ENCODE results near the gene LONRF2.

The LONRF2 gene

GRCh38 chr2:100274566-100275199 is 47.6 kb downstream of the LONRF2 start:
- Histone ChIP-seq H3K9me3 (ENCODE audit: insufficient read depth, low read depth, low read length) (no peaks in the 10 kb centered on the region), H3K9me2 (replicated peaks; ENCODE audit: low read depth, low read length) (no peaks in the 10 kb centered on the region), H3K4me3 (ENCODE audit: low read length, poor library complexity, severe bottlenecking) (no peak overlapping the region), H3F3A (ENCODE audit: low read depth) (no peaks in the 10 kb centered on the region), H4K20me1 (ENCODE audit: insufficient read depth, low read length, poor library complexity, severe bottlenecking) (no peaks in the 10 kb centered on the region), H3K36me3 (ENCODE audit: insufficient read depth, low read length) (no peaks in the 10 kb centered on the region), H3K4me1 (ENCODE audit: insufficient read depth, low read length, poor library complexity, severe bottlenecking) (peaks cover 10% of the 10 kb centered on the region), H2AFZ (ENCODE audit: low read length) (no peak overlapping the region), H3K9ac (ENCODE audit: low read depth, low read length, poor library complexity, severe bottlenecking) (no peak overlapping the region), H3K4me2 (ENCODE audit: low read depth, low read length, poor library complexity, severe bottlenecking) (no peak overlapping the region), H3K27me3 (ENCODE audit: insufficient read depth, low read length, poor library complexity, severe bottlenecking) (no peaks in the 10 kb centered on the region), H3K79me2 (ENCODE audit: insufficient read depth, low read length) (no peaks in the 10 kb centered on the region)
- no peak for TF ChIP-seq EZH2phosphoT487 (IDR thresholded peaks at IDR 0.05; ENCODE audit: borderline replicate concordance)
- TF ChIP-seq, protein P1, sequence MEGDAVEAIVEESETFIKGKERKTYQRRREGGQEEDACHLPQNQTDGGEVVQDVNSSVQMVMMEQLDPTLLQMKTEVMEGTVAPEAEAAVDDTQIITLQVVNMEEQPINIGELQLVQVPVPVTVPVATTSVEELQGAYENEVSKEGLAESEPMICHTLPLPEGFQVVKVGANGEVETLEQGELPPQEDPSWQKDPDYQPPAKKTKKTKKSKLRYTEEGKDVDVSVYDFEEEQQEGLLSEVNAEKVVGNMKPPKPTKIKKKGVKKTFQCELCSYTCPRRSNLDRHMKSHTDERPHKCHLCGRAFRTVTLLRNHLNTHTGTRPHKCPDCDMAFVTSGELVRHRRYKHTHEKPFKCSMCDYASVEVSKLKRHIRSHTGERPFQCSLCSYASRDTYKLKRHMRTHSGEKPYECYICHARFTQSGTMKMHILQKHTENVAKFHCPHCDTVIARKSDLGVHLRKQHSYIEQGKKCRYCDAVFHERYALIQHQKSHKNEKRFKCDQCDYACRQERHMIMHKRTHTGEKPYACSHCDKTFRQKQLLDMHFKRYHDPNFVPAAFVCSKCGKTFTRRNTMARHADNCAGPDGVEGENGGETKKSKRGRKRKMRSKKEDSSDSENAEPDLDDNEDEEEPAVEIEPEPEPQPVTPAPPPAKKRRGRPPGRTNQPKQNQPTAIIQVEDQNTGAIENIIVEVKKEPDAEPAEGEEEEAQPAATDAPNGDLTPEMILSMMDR (conservative IDR thresholded peaks at IDR 0.05; ENCODE audit: low read length): no peak

DNA sequence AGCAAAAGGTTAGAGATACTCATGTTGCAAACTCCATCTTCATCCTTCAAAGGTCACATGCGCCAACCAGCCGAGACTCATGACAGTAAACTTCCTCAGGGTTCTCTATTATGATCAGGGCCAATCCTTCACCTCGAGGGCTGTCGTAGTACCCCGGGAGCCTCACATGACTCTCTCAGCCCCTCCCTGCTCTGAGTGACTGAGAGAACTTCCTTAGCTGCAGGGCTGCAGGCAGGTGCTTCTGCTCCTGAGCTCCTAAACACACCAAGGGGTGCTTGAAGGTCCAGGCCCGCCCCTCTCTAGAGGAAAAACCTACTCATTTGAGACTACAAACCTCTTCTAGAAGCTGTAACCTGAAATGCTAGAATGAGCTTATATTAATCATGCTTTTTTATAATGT is 48.2 kb downstream of the LONRF2 start:
- H3K79me2 ChIP-seq (ENCODE audit: insufficient read depth, low read length): no peaks in the 10 kb centered on the region
- H3K9ac ChIP-seq (ENCODE audit: low read depth, low read length, poor library complexity, severe bottlenecking): no peak overlapping the region
- H3K4me1 ChIP-seq (ENCODE audit: insufficient read depth, low read length, poor library complexity, severe bottlenecking): peaks cover 5% of the 10 kb centered on the region
- H3K9me3 ChIP-seq (ENCODE audit: insufficient read depth, low read depth, low read length): no peaks in the 10 kb centered on the region
- no peaks in the 10 kb centered on the region for H3K27me3 ChIP-seq (ENCODE audit: insufficient read depth, low read length, poor library complexity, severe bottlenecking)
- H2AFZ ChIP-seq (ENCODE audit: low read length): no peak overlapping the region
- H3K36me3 ChIP-seq (ENCODE audit: insufficient read depth, low read length): no peaks in the 10 kb centered on the region
- H3K9me2 ChIP-seq (replicated peaks; ENCODE audit: low read depth, low read length): no peaks in the 10 kb centered on the region
- H3K4me3 ChIP-seq (ENCODE audit: low read length, poor library complexity, severe bottlenecking): no peak overlapping the region
- H3F3A ChIP-seq (ENCODE audit: low read depth): no peaks in the 10 kb centered on the region
- no peak overlapping the region for H3K4me2 ChIP-seq (ENCODE audit: low read depth, low read length, poor library complexity, severe bottlenecking)
- TF ChIP-seq, protein P1 (conservative IDR thresholded peaks at IDR 0.05; ENCODE audit: low read length): no peak
- TF ChIP-seq EZH2phosphoT487 (IDR thresholded peaks at IDR 0.05; ENCODE audit: borderline replicate concordance): no peak
- H4K20me1 ChIP-seq (ENCODE audit: insufficient read depth, low read length, poor library complexity, severe bottlenecking): no peaks in the 10 kb centered on the region

DNA sequence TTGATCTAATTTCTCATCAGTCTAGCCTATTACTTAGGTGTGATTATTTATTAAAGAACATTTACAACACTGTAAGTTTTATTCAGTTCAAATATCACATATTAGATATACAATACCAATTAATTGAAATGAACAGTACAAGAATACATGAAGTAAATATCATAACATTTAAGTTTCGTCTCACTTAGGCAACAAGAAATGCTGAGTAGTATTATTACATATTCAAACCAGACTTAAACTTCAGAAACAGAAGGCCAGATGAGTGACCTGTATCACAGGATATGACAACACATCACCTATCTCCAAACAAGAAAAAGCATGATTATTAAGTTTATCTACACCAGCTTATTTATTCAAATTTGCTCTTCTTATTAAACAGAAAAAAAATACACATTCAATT is 48.9 kb downstream of the LONRF2 start:
- no peak overlapping the region for H3K4me3 ChIP-seq (ENCODE audit: low read length, poor library complexity, severe bottlenecking)
- H3K9ac ChIP-seq (ENCODE audit: low read depth, low read length, poor library complexity, severe bottlenecking): no peak overlapping the region
- no peak overlapping the region for H3K4me2 ChIP-seq (ENCODE audit: low read depth, low read length, poor library complexity, severe bottlenecking)
- no peaks in the 10 kb centered on the region for H3K9me3 ChIP-seq (ENCODE audit: insufficient read depth, low read depth, low read length)
- no peaks in the 10 kb centered on the region for H3K36me3 ChIP-seq (ENCODE audit: insufficient read depth, low read length)
- no peaks in the 10 kb centered on the region for H3K27me3 ChIP-seq (ENCODE audit: insufficient read depth, low read length, poor library complexity, severe bottlenecking)
- no peaks in the 10 kb centered on the region for H3K9me2 ChIP-seq (replicated peaks; ENCODE audit: low read depth, low read length)
- H3F3A ChIP-seq (ENCODE audit: low read depth): no peaks in the 10 kb centered on the region
- no peak for TF ChIP-seq EZH2phosphoT487 (IDR thresholded peaks at IDR 0.05; ENCODE audit: borderline replicate concordance)
- TF ChIP-seq, protein P1 (conservative IDR thresholded peaks at IDR 0.05; ENCODE audit: low read length): no peak
- H3K4me1 ChIP-seq (ENCODE audit: insufficient read depth, low read length, poor library complexity, severe bottlenecking): no peaks in the 10 kb centered on the region
- H4K20me1 ChIP-seq (ENCODE audit: insufficient read depth, low read length, poor library complexity, severe bottlenecking): no peaks in the 10 kb centered on the region
- H2AFZ ChIP-seq (ENCODE audit: low read length): no peak overlapping the region
- H3K79me2 ChIP-seq (ENCODE audit: insufficient read depth, low read length): no peaks in the 10 kb centered on the region
